NCI-H1417 treated with DMSO at 0.1 percent for 48 hours (cell line): ENCODE data around the gene GPC3.

ENCODE experiments used
- DNase-seq: peaks from one replicate; lab custom pipeline; 2025; lab: John Stamatoyannopoulos, UW

Gene GPC3

GRCh38 chrX:133681897-133682296, 303.5 kb downstream of the GPC3 start:
- DNase-seq = no peak

DNA sequence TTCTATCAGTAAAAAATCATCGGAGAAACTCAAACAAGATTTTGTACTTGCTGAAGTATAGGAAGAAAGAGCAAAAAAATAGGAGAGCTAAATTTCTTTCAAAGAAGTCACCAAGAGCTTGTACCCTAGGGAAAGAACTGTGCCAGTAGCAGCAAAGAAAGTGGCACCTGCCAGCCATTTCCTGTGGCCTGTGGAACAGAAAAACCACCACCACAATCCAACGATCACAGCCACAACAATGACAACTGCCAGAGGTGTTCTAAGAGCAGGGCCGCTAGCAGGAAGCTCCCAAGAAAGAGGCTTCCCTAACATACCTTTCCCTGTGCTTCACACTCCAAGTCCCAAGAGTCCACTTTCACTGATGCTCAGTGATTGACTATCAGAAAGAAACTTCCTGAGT, 304.0 kb downstream of the GPC3 start:
- DNase-seq = no peak

DNA sequence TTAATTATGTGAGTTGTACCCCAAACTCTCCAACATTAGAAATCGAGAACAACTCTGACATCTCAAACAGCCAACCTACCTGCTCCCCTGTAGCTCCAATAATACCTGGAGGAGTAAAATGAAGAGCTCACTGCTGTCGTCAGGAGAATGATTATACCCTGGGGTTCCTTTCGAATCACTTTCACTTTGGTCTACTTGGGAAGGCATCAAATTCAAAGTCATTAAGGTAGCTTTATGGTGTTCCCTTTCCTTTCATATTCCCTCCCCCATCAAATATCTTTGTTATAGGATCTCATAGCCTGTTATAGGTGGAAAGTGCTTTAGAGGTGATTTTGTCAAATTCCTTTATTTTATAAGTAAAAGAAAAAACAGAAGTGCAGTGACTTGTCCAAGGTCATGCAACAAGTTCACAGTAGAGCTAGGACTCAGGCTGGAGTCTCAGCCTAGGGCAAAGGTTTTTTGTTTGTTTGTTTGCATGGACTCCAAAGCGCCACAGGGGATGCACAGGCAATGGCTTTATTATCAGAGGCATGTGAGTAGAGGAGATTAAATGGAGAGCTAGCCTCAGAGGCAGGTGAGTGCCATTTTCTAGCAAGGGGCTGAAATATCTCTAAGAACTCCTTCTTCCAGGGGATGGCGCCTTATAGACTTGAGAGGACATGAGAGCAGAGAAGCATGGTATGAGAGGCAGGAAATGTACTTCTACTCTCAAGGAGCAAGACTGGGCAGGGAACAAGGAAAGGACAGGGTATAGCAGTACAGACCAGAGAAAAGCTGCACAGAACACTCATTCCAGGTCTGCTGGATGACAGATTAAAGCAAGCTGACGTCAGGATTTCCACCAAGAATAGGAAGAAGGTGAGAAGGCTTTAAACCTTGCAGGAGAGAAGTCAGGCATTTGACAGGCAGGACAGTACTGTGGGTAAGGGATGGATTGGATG, 308.0 kb downstream of the GPC3 start:
- no peak for DNase-seq

DNA sequence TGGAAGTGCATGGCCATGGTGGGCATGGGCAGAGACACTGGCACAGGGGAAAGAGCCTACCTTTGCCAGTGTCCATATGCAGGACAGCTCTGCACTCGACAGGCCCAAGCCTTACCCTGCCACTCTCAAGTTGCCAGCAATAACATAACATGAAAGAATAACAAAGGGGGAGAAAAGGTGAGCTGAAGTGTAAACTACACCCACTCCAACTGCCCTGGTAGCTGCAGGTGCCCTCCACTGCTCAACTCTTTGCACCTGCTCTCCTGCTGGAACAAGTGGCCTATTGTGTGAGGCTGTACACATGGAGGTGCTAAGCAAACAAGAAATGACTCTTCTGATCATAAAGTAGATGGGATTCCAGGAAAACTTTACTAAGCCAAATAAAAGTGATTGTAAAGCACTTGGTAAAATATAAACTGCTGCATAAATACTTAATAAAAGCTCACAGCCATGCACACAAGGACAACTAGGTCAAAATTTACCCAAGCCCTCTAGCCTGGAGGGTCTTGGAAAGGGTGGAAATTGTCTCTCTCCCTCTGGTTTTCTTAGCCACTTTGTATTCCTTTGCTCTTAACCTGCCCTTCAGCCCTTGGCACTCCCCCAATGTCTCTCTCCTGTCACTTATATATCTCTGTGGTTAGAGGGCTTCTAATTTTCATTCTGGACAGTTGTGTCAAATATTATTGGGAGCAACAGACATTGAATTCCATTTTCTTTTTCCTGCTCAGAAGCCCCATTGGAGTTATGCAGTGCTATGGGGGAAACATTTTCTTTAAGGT, 308.9 kb downstream of the GPC3 start:
- peak; percentile 37 for DNase-seq

- no peak for DNase-seq
These were observed 310.5 kb downstream of the GPC3 start for GRCh38 chrX:133674726-133675470.

GRCh38 chrX:133670383-133670782, 315.0 kb downstream of the GPC3 start:
- DNase-seq = no peak

DNA sequence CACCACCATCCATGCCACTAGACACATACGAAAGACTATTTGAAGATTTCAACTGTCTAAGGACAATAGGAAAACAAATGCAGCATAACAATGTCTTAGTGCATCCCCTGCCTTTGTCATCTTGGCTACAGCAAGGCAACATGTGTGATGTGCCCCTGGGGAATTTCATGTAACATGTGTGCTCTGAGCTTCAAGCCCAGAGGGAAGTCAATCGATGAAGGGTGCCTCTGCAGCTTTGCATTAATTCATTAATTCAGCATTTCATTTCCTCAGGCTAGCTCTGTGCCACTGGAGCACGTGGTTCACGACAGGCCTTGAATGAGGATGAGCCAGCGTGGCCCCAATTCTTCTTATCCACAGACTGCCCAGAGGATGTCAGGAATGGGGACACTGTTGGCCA, 316.2 kb downstream of the GPC3 start:
- no peak for DNase-seq

GRCh38 chrX:133668225-133668931, 317.0 kb downstream of the GPC3 start:
- DNase-seq = no peak

- no peak for DNase-seq
These were observed 319.1 kb downstream of the GPC3 start for GRCh38 chrX:133666256-133666655.

- DNase-seq = no peak
These were observed 323.2 kb downstream of the GPC3 start for GRCh38 chrX:133661962-133662839.

DNA sequence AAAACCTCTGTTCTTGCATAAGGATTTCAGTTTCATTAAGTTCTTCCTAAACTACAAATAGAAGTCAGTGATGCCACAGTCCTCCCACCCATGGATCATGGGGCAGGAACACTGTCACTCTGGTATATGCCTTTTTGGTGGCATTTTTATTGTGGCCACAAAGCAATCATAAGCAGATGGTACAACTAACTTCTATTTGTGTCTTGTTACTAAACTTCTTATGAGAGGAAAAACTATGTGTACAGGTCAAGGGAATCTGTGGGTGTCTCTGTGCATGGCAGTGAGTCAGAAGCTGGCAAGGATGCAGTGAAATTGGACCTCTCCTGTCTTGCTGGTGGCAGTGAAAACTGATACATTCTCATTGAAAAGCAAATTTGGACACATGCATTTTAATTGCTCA, 325.1 kb downstream of the GPC3 start:
- DNase-seq = no peak

DNA sequence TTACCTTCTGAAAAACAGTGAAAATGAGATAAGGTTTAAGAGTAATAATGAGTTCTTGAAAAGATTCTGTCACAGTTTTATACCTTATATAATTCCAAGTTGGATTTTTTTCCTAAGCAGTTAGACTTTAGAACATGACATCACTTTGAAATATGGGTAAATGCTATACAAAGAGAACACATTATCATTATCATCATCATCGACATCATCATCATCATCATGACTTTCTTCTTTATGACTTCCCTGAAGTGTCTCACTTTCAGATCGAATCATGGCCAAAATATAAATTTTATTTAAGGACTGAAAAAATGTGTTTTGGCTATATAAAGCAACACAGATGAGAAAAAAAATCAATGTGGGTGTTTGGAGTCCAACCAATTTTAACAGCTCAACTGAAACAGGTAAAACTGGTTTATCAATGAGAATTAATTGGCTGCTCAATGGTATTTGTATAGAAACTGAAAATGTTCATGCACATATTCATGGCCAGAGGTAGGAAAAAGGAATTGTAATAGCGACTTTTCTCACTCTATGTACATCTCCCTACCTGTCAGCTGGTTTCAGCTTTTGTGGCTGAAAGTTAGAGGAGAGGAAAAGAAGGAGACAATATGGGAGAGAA, 327.0 kb downstream of the GPC3 start:
- DNase-seq = no peak

GRCh38 chrX:133655275-133656265, 329.8 kb downstream of the GPC3 start:
- no peak for DNase-seq

- DNase-seq = no peak
These were observed 330.6 kb downstream of the GPC3 start for GRCh38 chrX:133654811-133655210.

GRCh38 chrX:133653358-133653757, 332.0 kb downstream of the GPC3 start:
- DNase-seq = no peak

DNA sequence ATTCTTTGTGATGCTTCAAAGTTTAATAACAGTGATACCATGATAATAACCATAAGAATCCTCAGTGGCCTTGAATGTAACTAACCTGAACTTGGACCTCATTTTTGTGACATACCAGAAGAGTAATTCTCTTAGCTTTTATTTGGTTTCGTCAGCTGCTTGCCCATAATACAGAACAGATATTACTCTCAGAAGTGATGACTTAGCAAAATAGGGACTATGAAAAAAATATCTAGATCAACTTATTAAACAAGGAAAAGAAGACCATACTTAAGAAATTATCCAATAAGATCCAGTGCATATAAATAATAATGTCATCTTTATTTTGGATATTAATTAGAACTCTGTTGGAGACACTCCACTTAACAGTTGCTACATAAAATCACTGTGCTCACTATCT, 333.2 kb downstream of the GPC3 start:
- DNase-seq = no peak

GRCh38 chrX:133650239-133650638, 335.2 kb downstream of the GPC3 start:
- no peak for DNase-seq

- no peak for DNase-seq
These were observed 335.7 kb downstream of the GPC3 start for GRCh38 chrX:133649651-133650050.

DNA sequence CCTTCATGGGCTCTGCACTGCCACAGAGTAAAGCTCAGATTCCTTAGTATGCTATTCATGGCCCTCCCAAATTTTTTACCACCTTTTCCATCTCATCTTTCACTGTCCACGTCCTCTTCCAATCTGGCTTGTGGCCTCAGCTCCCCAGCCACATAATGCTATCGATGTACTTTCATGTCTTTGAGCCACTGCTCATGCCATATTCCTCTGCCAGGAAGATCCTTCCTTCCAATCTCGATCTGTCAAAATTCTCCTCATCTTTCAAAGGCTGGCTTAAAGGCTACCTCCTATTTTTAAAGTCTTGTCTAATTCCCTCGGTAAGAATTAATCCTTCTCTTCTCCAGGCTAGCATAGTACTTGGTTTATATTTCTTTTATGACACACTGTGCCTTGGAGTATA, 336.8 kb downstream of the GPC3 start:
- DNase-seq = no peak
